Neutrophil (primary cell): Measurements from ENCODE around the gene FBXW4.

ENCODE experiments used
- H3K27ac ChIP-seq: fragments of 200-600 bp; sonication (generic); 2 replicates; pipeline ENCODE4 v1.5.1; 2016; ENCODE audit warnings: mild to moderate bottlenecking, moderate library complexity
- H3K27me3 ChIP-seq: fragments of 200-600 bp; sonication (generic); 2 replicates; pipeline ENCODE4 v1.6.0; 2016; ENCODE audit warnings: mild to moderate bottlenecking
- H3K36me3 ChIP-seq: fragments of 200-600 bp; sonication (generic); 2 replicates; pipeline ENCODE4 v1.5.1; 2017
- H3K4me1 ChIP-seq, 2 experiments: fragments of 200-600 bp in 1 of 2; sonication (generic) in 1 of 2; 1 replicate in 1 of 2; 2 replicates in 1 of 2; pipeline versions ENCODE4 v1.5.1 to v1.6.1; 2013 to 2016; ENCODE audit warnings: low read depth in 1 of 2, low read length in 1 of 2, mild to moderate bottlenecking in 1 of 2, moderate library complexity in 1 of 2; ENCODE audit not compliant: control insufficient read depth in 1 of 2, insufficient read depth in 1 of 2
- H3K4me3 ChIP-seq, 2 experiments: fragments of 200-600 bp in 1 of 2; sonication (generic) in 1 of 2; 1 replicate in 1 of 2; 2 replicates in 1 of 2; pipeline ENCODE4 v1.5.1; 2013 to 2016; ENCODE audit warnings: low read depth in 1 of 2, low read length in 1 of 2, mild to moderate bottlenecking in 1 of 2, moderate library complexity in 1 of 2
- H3K9me3 ChIP-seq: fragments of 200-600 bp; sonication (generic); 2 replicates; pipeline ENCODE4 v1.5.1; 2016
- CTCF ChIP-seq: fragments of 200-600 bp; sonication (generic); IDR thresholded peaks from 2 replicates; pipeline ENCODE4 v1.5.1; 2016; ENCODE audit warnings: antibody characterized with exemption

The FBXW4 gene

DNA sequence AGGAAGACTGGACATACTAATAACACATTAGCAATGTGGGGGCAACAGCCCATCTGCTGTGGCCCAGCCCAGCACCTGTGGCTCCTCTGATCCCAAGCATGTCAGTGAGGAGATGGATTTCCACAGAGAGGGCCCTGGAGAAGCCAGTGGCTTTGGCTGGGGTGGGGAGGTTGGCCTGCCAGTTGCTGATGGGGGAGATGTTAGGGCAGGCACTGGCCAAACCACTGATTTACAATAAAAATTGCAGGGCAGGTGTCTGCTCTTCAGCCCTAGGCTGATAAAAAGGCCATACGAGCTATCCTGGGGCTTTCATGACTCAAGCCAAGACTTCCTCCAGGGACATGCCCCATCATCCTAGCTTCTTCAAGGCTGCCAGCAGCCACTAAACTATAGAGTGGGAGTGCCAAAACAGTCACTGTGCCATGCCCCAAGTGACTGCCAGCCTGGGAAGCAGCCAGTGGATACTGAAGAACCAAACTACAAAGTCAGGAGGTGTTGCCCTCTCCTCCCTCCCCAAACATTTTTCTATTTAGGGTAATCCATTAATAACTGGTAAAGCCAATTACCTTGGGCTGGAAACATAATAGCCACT is 69.1 kb downstream of the FBXW4 start:
- peaks cover 23% of the 10 kb centered on the region for H3K36me3 ChIP-seq

GRCh38 chr10:101624526-101625102 is 70.4 kb downstream of the FBXW4 start:
- H3K27ac ChIP-seq = no peak overlapping the region
- peaks cover 33% of the 10 kb centered on the region for H3K36me3 ChIP-seq
- H3K27me3 ChIP-seq = no peaks in the 10 kb centered on the region
- H3K4me1 ChIP-seq = peaks cover 12 to 14% of the 10 kb centered on the region in 2 experiments
- no peaks in the 10 kb centered on the region for H3K9me3 ChIP-seq
- no peak for TF ChIP-seq CTCF
- no peak overlapping the region for H3K4me3 ChIP-seq

More for the DNA sequence above, 69.1 kb downstream of the FBXW4 start:
- no peak overlapping the region for H3K4me3 ChIP-seq
- no peaks in the 10 kb centered on the region for H3K9me3 ChIP-seq
- H3K27ac ChIP-seq = no peak overlapping the region
- TF ChIP-seq CTCF = no peak
- no peaks in the 10 kb centered on the region for H3K27me3 ChIP-seq
- H3K4me1 ChIP-seq = peaks cover 12 to 14% of the 10 kb centered on the region in 2 experiments

- Histone ChIP-seq H3K27ac (no peak overlapping the region), H3K36me3 (peaks cover 33% of the 10 kb centered on the region)
These were observed 71.4 kb downstream of the FBXW4 start for GRCh38 chr10:101623528-101623927.

GRCh38 chr10:101619983-101620382 is 75.0 kb downstream of the FBXW4 start:
- no peak for TF ChIP-seq CTCF
- Histone ChIP-seq H3K36me3 (peaks cover 49% of the 10 kb centered on the region), H3K9me3 (no peaks in the 10 kb centered on the region), H3K4me1 (peaks cover 12 to 14% of the 10 kb centered on the region in 2 experiments), H3K4me3 (no peak overlapping the region), H3K27me3 (no peaks in the 10 kb centered on the region), H3K27ac (no peak overlapping the region)

More at GRCh38 chr10:101623528-101623927, 71.4 kb downstream of the FBXW4 start:
- TF ChIP-seq CTCF = no peak
- Histone ChIP-seq H3K9me3 (no peaks in the 10 kb centered on the region), H3K4me1 (peaks cover 12 to 14% of the 10 kb centered on the region in 2 experiments), H3K4me3 (no peak overlapping the region), H3K27me3 (no peaks in the 10 kb centered on the region)

DNA sequence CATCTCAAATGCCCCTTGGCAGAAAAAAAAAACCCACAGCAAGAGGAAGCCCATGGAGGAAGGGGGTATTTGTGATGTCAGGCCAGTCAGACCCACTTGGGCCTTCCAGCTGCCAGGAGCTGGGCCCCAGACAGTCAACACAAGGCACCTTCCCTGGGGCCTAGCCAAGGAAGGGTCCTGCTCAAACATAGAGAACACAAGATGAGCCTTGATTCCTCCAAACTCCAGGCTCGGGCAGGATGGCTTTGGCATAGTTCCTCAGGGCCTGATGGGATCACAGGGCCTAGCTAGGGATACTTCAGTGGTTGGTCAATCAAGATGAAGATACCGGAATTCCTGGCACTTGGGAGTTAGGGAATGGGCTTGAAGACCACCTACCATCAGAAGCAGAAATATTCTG is 76.1 kb downstream of the FBXW4 start:
- H3K9me3 ChIP-seq = no peaks in the 10 kb centered on the region
- no peak for TF ChIP-seq CTCF

More for the DNA sequence above, 76.1 kb downstream of the FBXW4 start:
- Histone ChIP-seq H3K4me3 (no peak overlapping the region), H3K27me3 (no peaks in the 10 kb centered on the region), H3K27ac (no peak overlapping the region), H3K36me3 (peaks cover 48% of the 10 kb centered on the region), H3K4me1 (peaks cover 4% of the 10 kb centered on the region in 2 experiments)
